Embryonic facial prominence (tissue), 1 donor: ENCODE results near the gene EPHA8.

Experiments
- DNase-seq: peaks from one replicate; pipeline ENCODE4 v3.0.0-alpha.2; 2016; ENCODE audit errors: extremely low spot score

The EPHA8 gene

GRCh38 chr1:22618056-22618455 lies 54.8 kb downstream of the EPHA8 start:
- no peak for DNase-seq

- DNase-seq: no peak
Measured at GRCh38 chr1:22619252-22619651, 56.0 kb downstream of the EPHA8 start.

GRCh38 chr1:22619798-22620197 lies 56.5 kb downstream of the EPHA8 start:
- DNase-seq: no peak

- DNase-seq: no peak
Measured at GRCh38 chr1:22621761-22622160, 58.5 kb downstream of the EPHA8 start.

GRCh38 chr1:22625262-22625925 lies 62.1 kb downstream of the EPHA8 start:
- no peak for DNase-seq

GRCh38 chr1:22626237-22627157 lies 63.2 kb downstream of the EPHA8 start:
- DNase-seq: no peak

- no peak for DNase-seq
Measured at GRCh38 chr1:22627331-22627730, 64.0 kb downstream of the EPHA8 start.

GRCh38 chr1:22628698-22629444 lies 65.6 kb downstream of the EPHA8 start:
- no peak for DNase-seq

- DNase-seq: no peak
Measured at GRCh38 chr1:22629886-22630285, 66.6 kb downstream of the EPHA8 start.

GRCh38 chr1:22633697-22634463 lies 70.6 kb downstream of the EPHA8 start:
- DNase-seq: no peak

- no peak for DNase-seq
Measured at GRCh38 chr1:22635436-22635835, 72.1 kb downstream of the EPHA8 start.

GRCh38 chr1:22636353-22636752 lies 73.1 kb downstream of the EPHA8 start, which contains the start of gene C1QA:
C1QA (plus strand) TSS chr1:22636628; CDS start chr1:22637617, 989 bp downstream.
- DNase-seq: no peak

- DNase-seq: no peak
Measured at GRCh38 chr1:22636927-22637326, 73.6 kb downstream of the EPHA8 start.

GRCh38 chr1:22637907-22638445 lies 74.7 kb downstream of the EPHA8 start:
- no peak for DNase-seq

GRCh38 chr1:22638476-22639234 lies 75.4 kb downstream of the EPHA8 start:
- DNase-seq: no peak

GRCh38 chr1:22639286-22639685 lies 76.0 kb downstream of the EPHA8 start:
- DNase-seq: no peak

- DNase-seq: no peak
Measured at GRCh38 chr1:22641247-22641646, 78.0 kb downstream of the EPHA8 start.

GRCh38 chr1:22641906-22642636 lies 78.8 kb downstream of the EPHA8 start:
- peak; percentile 22 for DNase-seq

GRCh38 chr1:22643381-22643780 lies 80.1 kb downstream of the EPHA8 start, which contains the start of gene C1QC:
C1QC (plus strand) TSS chr1:22643633; CDS start chr1:22644024, 391 bp downstream.
- no peak for DNase-seq

GRCh38 chr1:22643928-22644327 lies 80.6 kb downstream of the EPHA8 start:
- no peak for DNase-seq
